Neuronal stem cell (in vitro differentiated cells): ENCODE measurements around the gene ZNF513.

Experiments used
- DNase-seq: peaks from one replicate; pipeline ENCODE4 v3.0.0-alpha.2; 2013; ENCODE audit warnings: low spot score
- H2AFZ ChIP-seq: one replicate; pipeline ENCODE4 v1.6.1; 2013; ENCODE audit warnings: mild to moderate bottlenecking, low read length, inconsistent platforms
- H2AK5ac ChIP-seq: 2 replicates; pipeline ENCODE4 v1.6.1; 2013; ENCODE audit warnings: low read depth, mild to moderate bottlenecking, inconsistent platforms, low read length, moderate library complexity, mixed read lengths
- H2BK120ac ChIP-seq: 2 replicates; pipeline ENCODE4 v1.6.1; 2013; ENCODE audit warnings: low read depth, mild to moderate bottlenecking, inconsistent platforms, low read length, moderate library complexity, mixed read lengths
- H2BK12ac ChIP-seq: one replicate; pipeline ENCODE4 v1.6.1; 2013; ENCODE audit warnings: low read length, inconsistent platforms
- H2BK15ac ChIP-seq: 2 replicates; pipeline ENCODE4 v1.6.1; 2013; ENCODE audit warnings: mild to moderate bottlenecking, low read length, inconsistent platforms, mixed read lengths
- H2BK5ac ChIP-seq: one replicate; pipeline ENCODE4 v1.6.1; 2013; ENCODE audit warnings: inconsistent platforms, mild to moderate bottlenecking, low read length, moderate library complexity
- H3K14ac ChIP-seq: one replicate; pipeline ENCODE4 v1.6.1; 2013; ENCODE audit warnings: low read length, inconsistent platforms
- H3K18ac ChIP-seq: 2 replicates; pipeline ENCODE4 v1.6.1; 2013; ENCODE audit warnings: low read length, inconsistent platforms
- H3K23ac ChIP-seq: 2 replicates; pipeline ENCODE4 v1.6.1; 2013; ENCODE audit warnings: low read depth, mild to moderate bottlenecking, mixed read lengths, low read length, inconsistent platforms; ENCODE audit not compliant: poor library complexity
- H3K27ac ChIP-seq: replicated peaks from 3 replicates; pipeline ENCODE4 v1.5.1; 2013; ENCODE audit warnings: low read length, inconsistent platforms
- H3K27me3 ChIP-seq, 3 experiments: 2 replicates each; pipeline ENCODE4 v1.6.1; 2013; ENCODE audit warnings: low read length in 3 of 3, mild to moderate bottlenecking in 2 of 3, inconsistent platforms in 1 of 3, low read depth in 1 of 3, mixed read lengths in 1 of 3, moderate library complexity in 1 of 3; ENCODE audit not compliant: control insufficient read depth in 3 of 3, insufficient read depth in 3 of 3
- H3K36me3 ChIP-seq, 2 donors: replicated peaks in 1 of 2; 2 replicates each; pipeline ENCODE4 v1.6.1; 2013; ENCODE audit warnings: low read length in 2 of 2; ENCODE audit not compliant: control insufficient read depth in 2 of 2, insufficient read depth in 2 of 2
- H3K4ac ChIP-seq: 2 replicates; pipeline ENCODE4 v1.6.1; 2013; ENCODE audit warnings: inconsistent platforms, mild to moderate bottlenecking, low read length, moderate library complexity
- H3K4me1 ChIP-seq, 2 donors: 1 replicate in 1 of 2; 2 replicates in 1 of 2; pipeline ENCODE4 v1.6.1; 2013; ENCODE audit warnings: low read length in 2 of 2, low read depth in 1 of 2; ENCODE audit not compliant: control insufficient read depth in 2 of 2, insufficient read depth in 1 of 2
- H3K4me2 ChIP-seq: one replicate; pipeline ENCODE4 v1.6.1; 2013; ENCODE audit warnings: mild to moderate bottlenecking, low read length, inconsistent platforms; ENCODE audit not compliant: insufficient read depth, poor library complexity, severe bottlenecking
- H3K4me3 ChIP-seq, 2 donors: 2 replicates each; pipeline ENCODE4 v1.5.1; 2013; ENCODE audit warnings: low read length in 2 of 2, mild to moderate bottlenecking in 2 of 2, inconsistent platforms in 1 of 2, moderate library complexity in 1 of 2
- H3K79me1 ChIP-seq: one replicate; pipeline ENCODE4 v1.6.1; 2013; ENCODE audit warnings: low read depth, mild to moderate bottlenecking, inconsistent platforms, low read length, moderate library complexity
- H3K9ac ChIP-seq: one replicate; pipeline ENCODE4 v1.6.1; 2013; ENCODE audit warnings: mild to moderate bottlenecking, low read depth, low read length, inconsistent platforms; ENCODE audit not compliant: poor library complexity
- H3K9me3 ChIP-seq, 2 donors: replicated peaks in 1 of 2; 2 replicates each; pipeline versions ENCODE3 to v1.6.1; 2013; ENCODE audit warnings: low read length in 2 of 2, mild to moderate bottlenecking in 2 of 2, inconsistent platforms in 1 of 2, low read depth in 1 of 2, mixed read lengths in 1 of 2, moderate library complexity in 1 of 2; ENCODE audit not compliant: control insufficient read depth in 2 of 2, insufficient read depth in 1 of 2
- H4K8ac ChIP-seq: one replicate; pipeline ENCODE4 v1.6.1; 2013; ENCODE audit warnings: low read depth, mild to moderate bottlenecking, inconsistent platforms, low read length, moderate library complexity
- H4K91ac ChIP-seq: one replicate; pipeline ENCODE4 v1.6.1; 2013; ENCODE audit warnings: low read length, low read depth, mild to moderate bottlenecking, inconsistent platforms; ENCODE audit not compliant: poor library complexity
- WGBS, 2 donors: extraction: QIAGEN DNeasy Blood & Tissue Kit; methylation state at CpG; one replicate each; pipeline ENCODE4 v1.1.7; 2013; ENCODE audit warnings: missing lambda C conversion rate in 2 of 2, mixed read lengths in 1 of 2; ENCODE audit not compliant: insufficient read length in 2 of 2, insufficient replicate concordance in 1 of 2; ENCODE audit errors: extremely low coverage in 2 of 2; 5-methylcytosine and 5-hydroxymethylcytosine counted together

The ZNF513 gene

DNA sequence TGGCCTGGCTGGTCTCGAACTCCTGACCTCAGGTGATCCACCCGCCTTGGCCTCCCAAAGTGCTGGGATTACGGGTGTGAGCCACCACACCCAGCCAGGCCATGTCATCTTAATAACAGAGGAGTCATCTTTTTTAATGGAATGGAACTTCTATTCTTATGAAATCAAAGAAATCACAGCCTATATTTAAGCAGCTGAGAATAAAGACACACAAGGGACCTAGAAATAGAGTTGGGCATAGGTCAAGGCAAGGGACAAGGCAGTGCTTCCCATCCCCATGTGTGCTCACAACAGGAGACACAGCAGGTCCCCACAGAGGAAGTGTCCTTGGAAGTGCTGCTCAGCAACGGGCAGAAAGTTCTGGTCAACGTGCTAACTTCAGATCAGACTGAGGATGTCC lies 7.0 kb downstream of the ZNF513 start:
- Histone ChIP-seq H2AK5ac (no peak overlapping the region), H3K4me3 (no peak overlapping the region), H3K79me1 (peaks cover 30% of the 10 kb centered on the region), H3K4me1 (peaks cover 12 to 13% of the 10 kb centered on the region in 2 donors), H2BK12ac (no peak overlapping the region), H3K9ac (no peak overlapping the region), H2AFZ (no peak overlapping the region), H3K4ac (no peak overlapping the region), H4K91ac (no peak overlapping the region), H3K23ac (no peak overlapping the region), H3K27ac (no peak overlapping the region), H2BK15ac (no peak overlapping the region), H3K4me2 (no peak overlapping the region), H3K14ac (no peak overlapping the region), H3K27me3 (no peaks in the 10 kb centered on the region), H3K36me3 (peaks cover 48 to 73% of the 10 kb centered on the region in 2 donors), H3K9me3 (no peaks in the 10 kb centered on the region), H2BK5ac (no peak overlapping the region), H3K18ac (no peak overlapping the region), H4K8ac (no peak overlapping the region), H2BK120ac (no peak overlapping the region)
- DNase-seq: no peak
- no CpG with 5 or more reads among the region's 5 CpGs for WGBS, 2 donors

DNA sequence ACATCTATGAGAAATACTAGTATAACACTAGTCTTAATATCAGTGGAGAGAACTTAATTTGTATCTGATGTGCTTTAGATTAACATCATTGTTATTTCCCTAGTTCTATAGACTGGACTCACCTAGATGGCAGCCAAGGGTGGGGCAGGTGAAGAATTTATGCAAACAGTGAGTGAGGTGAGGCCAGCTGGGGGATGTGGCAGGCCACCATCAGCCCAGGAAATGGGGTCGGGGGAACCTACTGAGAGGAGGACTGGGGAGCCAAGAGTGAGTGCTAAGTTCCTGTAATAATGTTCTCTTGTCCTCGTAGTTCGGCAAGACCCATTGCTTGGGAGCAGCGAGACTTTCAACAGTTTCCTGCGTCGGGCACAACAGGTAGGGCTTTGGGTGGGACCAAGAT lies 7.6 kb downstream of the ZNF513 start:
- Histone ChIP-seq H3K36me3 (peaks cover 45 to 73% of the 10 kb centered on the region in 2 donors), H3K14ac (no peak overlapping the region), H2AFZ (no peak overlapping the region), H3K4me2 (no peak overlapping the region), H3K4me1 (peaks cover 10 to 13% of the 10 kb centered on the region in 2 donors), H3K79me1 (peaks cover 30% of the 10 kb centered on the region), H3K23ac (no peak overlapping the region), H3K18ac (no peak overlapping the region), H3K9me3 (no peaks in the 10 kb centered on the region), H3K4me3 (no peak overlapping the region), H2BK12ac (no peak overlapping the region), H2BK120ac (no peak overlapping the region), H3K9ac (no peak overlapping the region), H3K4ac (no peak overlapping the region), H2BK15ac (no peak overlapping the region), H4K8ac (no peak overlapping the region), H2BK5ac (no peak overlapping the region), H3K27me3 (no peaks in the 10 kb centered on the region), H4K91ac (no peak overlapping the region), H3K27ac (no peak overlapping the region), H2AK5ac (no peak overlapping the region)
- no CpG with 5 or more reads among the region's 6 CpGs for WGBS, 2 donors
- no peak for DNase-seq

DNA sequence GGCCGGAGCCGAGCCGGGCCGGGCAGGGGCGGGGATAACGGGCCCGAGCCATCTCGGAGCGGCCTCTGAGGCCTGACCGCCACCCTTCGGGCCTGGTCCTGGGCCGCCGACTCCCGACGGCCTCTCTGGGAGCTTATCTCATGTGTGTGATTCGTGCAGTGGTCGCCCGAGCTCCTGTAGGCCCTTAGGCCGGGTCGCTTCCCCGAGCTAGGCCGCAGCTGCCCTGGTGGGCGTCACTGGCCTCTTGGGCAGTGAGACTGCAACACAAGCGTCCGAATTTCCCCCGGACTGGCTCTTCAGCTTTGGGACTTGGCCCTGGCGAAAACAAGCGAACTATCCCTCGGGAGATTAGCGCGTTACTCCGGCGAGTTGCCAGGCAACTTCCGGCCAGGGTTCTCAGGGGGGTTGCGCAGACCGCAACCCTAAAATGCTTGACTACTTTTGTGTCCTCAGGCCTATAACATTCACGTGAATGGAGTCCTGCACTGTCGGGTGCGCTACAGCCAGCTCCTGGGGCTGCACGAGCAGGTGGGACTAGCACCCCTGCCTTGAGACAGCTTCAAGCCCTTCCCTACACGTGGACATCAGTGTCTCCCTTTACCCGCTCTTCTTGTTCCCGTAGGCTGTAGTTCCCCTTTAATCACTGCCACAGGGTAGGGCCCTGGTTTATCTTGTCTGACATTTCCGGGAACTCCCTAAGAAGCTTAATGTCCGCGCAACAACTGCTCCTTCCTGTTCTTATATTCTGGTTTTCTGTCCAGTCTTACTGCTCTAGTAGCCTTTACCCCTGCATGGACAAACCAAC lies 9.5 kb downstream of the ZNF513 start:
- H2AFZ ChIP-seq: peak overlapping the region; percentile 87
- peak overlapping the region; percentile 54 for H4K91ac ChIP-seq
- no peak overlapping the region for H3K27ac ChIP-seq
- H3K18ac ChIP-seq: peak overlapping the region; percentile 96
- peak overlapping the region; percentile 97 for H3K4me2 ChIP-seq
- DNase-seq: no peak
- no peak overlapping the region for H2BK12ac ChIP-seq
- H2BK120ac ChIP-seq: no peak overlapping the region
- H3K4me1 ChIP-seq: peaks cover 10 to 13% of the 10 kb centered on the region in 2 donors
- H3K36me3 ChIP-seq: peaks cover 43 to 73% of the 10 kb centered on the region in 2 donors
- H4K8ac ChIP-seq: peak overlapping the region; percentile 84
- no peaks in the 10 kb centered on the region for H3K27me3 ChIP-seq
- WGBS, 2 donors: no CpG with 5 or more reads among the region's 46 CpGs
- peaks cover 25% of the 10 kb centered on the region for H3K79me1 ChIP-seq
- H2BK5ac ChIP-seq: peak overlapping the region; percentile 79
- H2BK15ac ChIP-seq: no peak overlapping the region
- peak overlapping the region; percentile 95 for H3K23ac ChIP-seq
- H3K4me3 ChIP-seq: peak overlapping the region; percentile 86 to 93
- H3K14ac ChIP-seq: peak overlapping the region; percentile 64
- no peak overlapping the region for H3K4ac ChIP-seq
- H3K9ac ChIP-seq: peak overlapping the region; percentile 96
- H3K9me3 ChIP-seq: no peaks in the 10 kb centered on the region
- peak overlapping the region; percentile 98 for H2AK5ac ChIP-seq

DNA sequence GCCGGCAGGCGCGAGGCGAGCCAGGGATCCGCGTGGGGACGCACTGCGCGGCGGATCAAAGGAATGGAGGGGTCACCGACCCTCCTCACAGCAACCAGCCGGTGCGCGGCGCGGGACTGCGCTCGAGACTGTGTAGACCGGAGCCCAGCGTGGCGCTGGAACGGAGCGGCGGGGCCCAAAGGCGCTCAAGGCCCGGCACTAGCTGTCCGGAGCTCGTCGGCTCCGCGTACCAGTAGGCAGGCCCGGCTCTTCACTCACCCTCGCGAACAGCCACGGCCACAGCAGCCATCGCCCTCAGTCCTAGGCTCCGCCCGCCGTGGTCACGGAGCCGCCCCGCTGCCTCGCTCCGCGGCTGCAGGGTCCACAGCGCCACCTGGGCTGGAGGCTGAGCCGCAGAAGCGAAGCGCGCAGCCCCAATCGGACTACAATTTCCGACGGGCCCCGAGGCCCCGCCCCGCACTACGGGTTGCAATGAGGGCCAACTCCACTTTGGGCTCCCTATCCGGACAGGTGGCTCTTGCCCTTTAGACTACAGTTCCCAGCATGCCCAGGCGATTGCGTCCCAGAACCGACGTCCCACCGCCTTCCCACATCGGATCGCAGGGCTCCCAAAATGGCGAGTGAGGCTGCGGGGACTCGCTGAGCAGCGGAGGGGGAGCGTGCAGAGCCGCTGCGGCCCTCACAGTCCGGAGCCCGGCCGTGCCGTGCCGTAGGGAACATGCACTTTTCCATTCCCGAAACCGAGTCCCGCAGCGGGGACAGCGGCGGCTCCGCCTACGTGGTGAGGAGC lies 10.3 kb downstream of the ZNF513 start, which contains the start of the genes EIF2B4 and SNX17:
Gene EIF2B4 (minus strand): TSS at position 313 of the 790 bp plus-strand sequence. CDS start 24 bp downstream, at position 289.
Gene SNX17 (plus strand): TSS at position 591 of the 790 bp plus-strand sequence. CDS start 128 bp downstream, at position 719.
- peak within 1 kb of the TSS; percentile 84 for H4K8ac ChIP-seq
- peak within 1 kb of the TSS; percentile 97 for H2AFZ ChIP-seq
- no peak within 1 kb of the TSS for H2BK12ac ChIP-seq
- H3K79me1 ChIP-seq: peaks cover 17% of the 10 kb centered on the region
- H3K23ac ChIP-seq: peak within 1 kb of the TSS; percentile 96
- H2BK120ac ChIP-seq: peak within 1 kb of the TSS; percentile 34
- H3K9me3 ChIP-seq: no peaks in the 10 kb centered on the region
- peak within 1 kb of the TSS; percentile 99 for H3K9ac ChIP-seq
- no peaks in the 10 kb centered on the region for H3K27me3 ChIP-seq
- H3K14ac ChIP-seq: peak within 1 kb of the TSS; percentile 90
- peak within 1 kb of the TSS; percentile 88 for H2BK5ac ChIP-seq
- H3K4me3 ChIP-seq: peak within 1 kb of the TSS; percentile 86 to 94
- H2AK5ac ChIP-seq: peak within 1 kb of the TSS; percentile 98
- peak within 1 kb of the TSS; percentile 60 for H3K27ac ChIP-seq
- H3K4me2 ChIP-seq: peak within 1 kb of the TSS; percentile 97
- H3K36me3 ChIP-seq: peaks cover 38 to 71% of the 10 kb centered on the region in 2 donors
- no peak within 1 kb of the TSS for H2BK15ac ChIP-seq
- peak; percentile 97 for DNase-seq
- no peak within 1 kb of the TSS for H3K4ac ChIP-seq
- WGBS, 2 donors: no CpG with 5 or more reads among the region's 85 CpGs
- H3K18ac ChIP-seq: peak within 1 kb of the TSS; percentile 98
- peak within 1 kb of the TSS; percentile 54 for H4K91ac ChIP-seq
- H3K4me1 ChIP-seq: peaks cover 10 to 13% of the 10 kb centered on the region in 2 donors
